MM.1S (cell line): ENCODE data around the gene CEP128.

Experiments used
- DNase-seq: peaks from one replicate; pipeline ENCODE4 v3.0.0-alpha.2; 2015
- H2AFZ ChIP-seq: fragments of 300-600 bp; sonication (generic); 2 replicates; pipeline ENCODE4 v1.6.0; 2016; ENCODE audit warnings: antibody characterized with exemption, low read length
- H3F3A ChIP-seq: fragments of 300-600 bp; sonication (generic); 2 replicates; pipeline ENCODE4 v1.6.1; 2016; ENCODE audit warnings: mild to moderate bottlenecking, antibody characterized with exemption, low read length, moderate library complexity, mixed read lengths; ENCODE audit not compliant: insufficient read depth
- H3K27ac ChIP-seq: fragments of 300-600 bp; sonication (generic); 2 replicates; pipeline ENCODE4 v1.5.1; 2016; ENCODE audit warnings: mild to moderate bottlenecking, low read length
- H3K27me3 ChIP-seq: fragments of 300-600 bp; sonication (generic); replicated peaks from 2 replicates; pipeline ENCODE4 v1.6.0; 2016; ENCODE audit warnings: low read length; ENCODE audit not compliant: insufficient read depth
- H3K36me3 ChIP-seq: fragments of 300-600 bp; sonication (generic); replicated peaks from 2 replicates; pipeline ENCODE4 v1.6.1; 2016; ENCODE audit warnings: mild to moderate bottlenecking, low read length, mixed read lengths; ENCODE audit not compliant: insufficient read depth
- H3K4me1 ChIP-seq: fragments of 300-600 bp; sonication (generic); 2 replicates; pipeline ENCODE4 v1.6.1; 2016; ENCODE audit warnings: low read length, mixed read lengths
- H3K4me2 ChIP-seq: fragments of 300-600 bp; sonication (generic); 2 replicates; pipeline ENCODE4 v1.6.0; 2016; ENCODE audit warnings: low read depth, low read length
- H3K4me3 ChIP-seq: fragments of 300-600 bp; sonication (generic); 2 replicates; pipeline ENCODE4 v1.5.1; 2016; ENCODE audit warnings: low read length, mixed read lengths
- H3K79me2 ChIP-seq: fragments of 300-600 bp; sonication (generic); 2 replicates; pipeline ENCODE4 v1.6.1; 2016; ENCODE audit warnings: mixed run types, low read length, mixed read lengths
- H3K9ac ChIP-seq: fragments of 300-600 bp; sonication (generic); 2 replicates; pipeline ENCODE4 v1.6.1; 2016; ENCODE audit warnings: low read length, mixed read lengths
- H3K9me2 ChIP-seq: fragments of 300-600 bp; sonication (generic); replicated peaks from 2 replicates; pipeline ENCODE4 v1.6.1; 2016; ENCODE audit warnings: mild to moderate bottlenecking, low read length, mixed read lengths; ENCODE audit not compliant: insufficient read depth
- H3K9me3 ChIP-seq: fragments of 300-600 bp; sonication (generic); replicated peaks from 2 replicates; pipeline ENCODE4 v1.6.1; 2016; ENCODE audit warnings: mild to moderate bottlenecking, low read length, mixed read lengths; ENCODE audit not compliant: insufficient read depth
- H4K20me1 ChIP-seq: fragments of 300-600 bp; sonication (generic); 2 replicates; pipeline ENCODE4 v1.6.1; 2016; ENCODE audit warnings: mild to moderate bottlenecking, low read length, moderate library complexity, mixed read lengths; ENCODE audit not compliant: insufficient read depth
- EZH2 ChIP-seq: fragments of 300-600 bp; sonication (generic); optimal IDR thresholded peaks from 2 replicates; pipeline ENCODE3; 2017; ENCODE audit warnings: low read depth, mild to moderate bottlenecking, antibody characterized with exemption, low read length, mixed read lengths
- EZH2phosphoT487 ChIP-seq: fragments of 300-600 bp; sonication (generic); IDR thresholded peaks from 2 replicates; pipeline ENCODE4 v1.6.1; 2018; ENCODE audit warnings: antibody characterized with exemption, low read length
- TF ChIP-seq, protein P1 (sequence below): fragments of 300-600 bp; sonication (generic); IDR thresholded peaks from 2 replicates; pipeline ENCODE4 v1.5.1; 2016; ENCODE audit warnings: antibody characterized with exemption, low read length, mixed read lengths

The CEP128 gene

DNA sequence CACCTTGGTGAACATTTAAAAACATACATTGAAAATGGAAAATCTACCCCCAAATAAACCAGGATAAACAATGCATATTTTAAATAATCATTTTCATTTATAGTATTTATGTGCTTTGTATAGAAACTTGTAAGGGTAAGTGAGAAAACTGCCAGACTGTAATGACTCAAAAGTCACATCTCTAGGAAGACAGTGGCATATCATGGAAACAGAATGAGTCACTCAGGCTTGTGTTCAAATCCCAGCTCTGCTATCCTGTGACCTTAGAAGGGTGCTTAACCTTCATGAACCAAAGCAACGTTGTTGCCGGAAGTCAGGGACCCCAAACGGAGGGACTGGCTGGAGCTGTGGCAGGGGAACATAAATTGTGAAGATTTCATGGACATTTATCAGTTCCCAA is 142.7 kb downstream of the CEP128 start:
- Histone ChIP-seq H3K79me2 (no peaks in the 10 kb centered on the region), H3F3A (no peaks in the 10 kb centered on the region), H3K36me3 (no peaks in the 10 kb centered on the region), H2AFZ (no peak overlapping the region), H3K27me3 (no peaks in the 10 kb centered on the region), H3K4me1 (no peaks in the 10 kb centered on the region), H3K9me3 (no peaks in the 10 kb centered on the region), H3K4me3 (no peak overlapping the region), H3K9ac (no peak overlapping the region), H4K20me1 (no peaks in the 10 kb centered on the region), H3K4me2 (no peak overlapping the region), H3K27ac (no peak overlapping the region), H3K9me2 (no peaks in the 10 kb centered on the region)
- TF ChIP-seq, protein P1, sequence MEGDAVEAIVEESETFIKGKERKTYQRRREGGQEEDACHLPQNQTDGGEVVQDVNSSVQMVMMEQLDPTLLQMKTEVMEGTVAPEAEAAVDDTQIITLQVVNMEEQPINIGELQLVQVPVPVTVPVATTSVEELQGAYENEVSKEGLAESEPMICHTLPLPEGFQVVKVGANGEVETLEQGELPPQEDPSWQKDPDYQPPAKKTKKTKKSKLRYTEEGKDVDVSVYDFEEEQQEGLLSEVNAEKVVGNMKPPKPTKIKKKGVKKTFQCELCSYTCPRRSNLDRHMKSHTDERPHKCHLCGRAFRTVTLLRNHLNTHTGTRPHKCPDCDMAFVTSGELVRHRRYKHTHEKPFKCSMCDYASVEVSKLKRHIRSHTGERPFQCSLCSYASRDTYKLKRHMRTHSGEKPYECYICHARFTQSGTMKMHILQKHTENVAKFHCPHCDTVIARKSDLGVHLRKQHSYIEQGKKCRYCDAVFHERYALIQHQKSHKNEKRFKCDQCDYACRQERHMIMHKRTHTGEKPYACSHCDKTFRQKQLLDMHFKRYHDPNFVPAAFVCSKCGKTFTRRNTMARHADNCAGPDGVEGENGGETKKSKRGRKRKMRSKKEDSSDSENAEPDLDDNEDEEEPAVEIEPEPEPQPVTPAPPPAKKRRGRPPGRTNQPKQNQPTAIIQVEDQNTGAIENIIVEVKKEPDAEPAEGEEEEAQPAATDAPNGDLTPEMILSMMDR = no peak
- TF ChIP-seq EZH2 (no peak), EZH2phosphoT487 (no peak)
- DNase-seq = no peak

DNA sequence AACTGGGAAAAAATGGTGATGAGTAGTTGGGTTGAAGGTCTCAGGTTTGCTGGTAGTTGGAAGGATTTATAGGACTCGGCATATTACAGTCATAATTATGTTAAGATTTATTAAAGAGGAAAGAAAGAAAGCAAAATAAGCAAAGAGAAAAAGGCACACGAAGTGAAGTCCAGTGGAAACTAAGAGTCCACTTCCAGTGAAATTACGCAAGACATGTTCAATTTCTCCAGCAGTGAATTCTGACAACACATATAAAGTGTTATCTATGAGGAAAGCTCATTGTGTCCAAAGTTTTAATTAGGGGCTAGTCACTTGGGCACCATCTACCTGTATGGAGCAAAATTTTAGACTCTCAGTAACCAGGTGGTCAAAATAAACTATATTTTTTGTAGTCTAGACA is 143.3 kb downstream of the CEP128 start:
- no peak overlapping the region for H3K9ac ChIP-seq
- no peak overlapping the region for H2AFZ ChIP-seq
- H3K27me3 ChIP-seq = no peaks in the 10 kb centered on the region
- H4K20me1 ChIP-seq = no peaks in the 10 kb centered on the region
- no peaks in the 10 kb centered on the region for H3K9me2 ChIP-seq
- TF ChIP-seq, protein P1 = no peak
- H3K27ac ChIP-seq = no peak overlapping the region
- no peak overlapping the region for H3K4me3 ChIP-seq
- no peaks in the 10 kb centered on the region for H3K4me1 ChIP-seq
- H3K9me3 ChIP-seq = no peaks in the 10 kb centered on the region
- no peaks in the 10 kb centered on the region for H3K36me3 ChIP-seq
- no peaks in the 10 kb centered on the region for H3F3A ChIP-seq
- H3K79me2 ChIP-seq = no peaks in the 10 kb centered on the region
- no peak for DNase-seq
- no peak overlapping the region for H3K4me2 ChIP-seq

DNA sequence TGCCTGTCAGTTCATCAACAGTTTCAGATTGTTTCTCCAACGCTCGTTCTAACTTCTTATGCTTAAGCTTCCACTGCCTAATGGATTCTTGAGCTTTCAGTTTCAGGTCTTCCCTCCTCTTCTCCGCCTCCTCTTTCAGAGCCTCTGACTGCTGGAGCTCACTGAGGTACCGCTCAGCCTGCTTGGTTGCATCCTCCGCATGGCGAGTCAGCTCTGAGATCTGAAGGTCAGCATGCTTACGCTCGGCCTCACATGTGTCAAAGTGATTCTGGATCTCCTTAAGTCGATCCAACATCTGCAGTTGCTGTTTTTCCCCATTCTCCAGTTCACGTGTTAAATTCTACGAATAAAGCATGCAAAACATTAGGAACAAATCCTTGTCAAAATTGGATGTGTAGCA is 148.8 kb downstream of the CEP128 start:
- H3F3A ChIP-seq = no peaks in the 10 kb centered on the region
- no peaks in the 10 kb centered on the region for H3K9me3 ChIP-seq
- no peak overlapping the region for H3K4me2 ChIP-seq
- no peak overlapping the region for H3K4me3 ChIP-seq
- no peaks in the 10 kb centered on the region for H3K36me3 ChIP-seq
- H3K9ac ChIP-seq = no peak overlapping the region
- no peaks in the 10 kb centered on the region for H4K20me1 ChIP-seq
- TF ChIP-seq EZH2phosphoT487 (no peak), EZH2 (no peak)
- TF ChIP-seq, protein P1 = no peak
- H3K79me2 ChIP-seq = no peaks in the 10 kb centered on the region
- DNase-seq = no peak
- no peaks in the 10 kb centered on the region for H3K27me3 ChIP-seq
- H3K9me2 ChIP-seq = no peaks in the 10 kb centered on the region
- no peaks in the 10 kb centered on the region for H3K4me1 ChIP-seq
- H2AFZ ChIP-seq = no peak overlapping the region
- no peak overlapping the region for H3K27ac ChIP-seq

DNA sequence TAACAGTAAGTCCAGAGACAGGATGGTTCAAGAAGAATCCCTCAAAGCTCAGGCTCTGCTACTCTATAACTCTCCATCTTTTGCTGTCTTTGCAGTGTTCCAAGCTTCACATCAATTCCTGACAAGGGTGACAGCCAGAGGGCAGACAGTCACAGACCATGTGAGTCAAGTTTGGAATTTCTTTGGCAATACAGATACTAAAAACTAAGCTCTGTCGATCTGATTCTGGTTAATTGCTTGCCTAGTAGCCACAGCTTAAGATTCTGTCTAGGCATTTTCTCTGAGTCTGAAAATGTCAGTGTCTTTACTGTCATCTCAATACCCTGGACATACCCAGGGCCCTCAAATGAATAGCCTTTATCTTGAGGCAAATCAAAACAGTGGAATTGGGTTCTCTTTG is 153.7 kb downstream of the CEP128 start:
- H3K4me3 ChIP-seq = no peak overlapping the region
- no peaks in the 10 kb centered on the region for H3K4me1 ChIP-seq
- H3K27me3 ChIP-seq = no peaks in the 10 kb centered on the region
- H3K36me3 ChIP-seq = no peaks in the 10 kb centered on the region
- H3K79me2 ChIP-seq = no peaks in the 10 kb centered on the region
- TF ChIP-seq EZH2phosphoT487 (no peak), EZH2 (no peak)
- TF ChIP-seq, protein P1 = no peak
- H3K4me2 ChIP-seq = no peak overlapping the region
- H3K9ac ChIP-seq = no peak overlapping the region
- H3K27ac ChIP-seq = no peak overlapping the region
- no peaks in the 10 kb centered on the region for H3F3A ChIP-seq
- H2AFZ ChIP-seq = no peak overlapping the region
- no peak for DNase-seq
- H3K9me2 ChIP-seq = no peaks in the 10 kb centered on the region
- H3K9me3 ChIP-seq = no peaks in the 10 kb centered on the region
- no peaks in the 10 kb centered on the region for H4K20me1 ChIP-seq
